GM18499 (cell line): ENCODE measurements around the gene HIRIP3.

ENCODE experiments used
- ATAC-seq: cut with Tn5 transposase; IDR thresholded peaks from one replicate; pipeline ENCODE4 v1.9.1; 2021; ENCODE audit warnings: moderate number of reproducible peaks; ENCODE audit not compliant: insufficient read depth, unreplicated experiment

HIRIP3 gene

DNA sequence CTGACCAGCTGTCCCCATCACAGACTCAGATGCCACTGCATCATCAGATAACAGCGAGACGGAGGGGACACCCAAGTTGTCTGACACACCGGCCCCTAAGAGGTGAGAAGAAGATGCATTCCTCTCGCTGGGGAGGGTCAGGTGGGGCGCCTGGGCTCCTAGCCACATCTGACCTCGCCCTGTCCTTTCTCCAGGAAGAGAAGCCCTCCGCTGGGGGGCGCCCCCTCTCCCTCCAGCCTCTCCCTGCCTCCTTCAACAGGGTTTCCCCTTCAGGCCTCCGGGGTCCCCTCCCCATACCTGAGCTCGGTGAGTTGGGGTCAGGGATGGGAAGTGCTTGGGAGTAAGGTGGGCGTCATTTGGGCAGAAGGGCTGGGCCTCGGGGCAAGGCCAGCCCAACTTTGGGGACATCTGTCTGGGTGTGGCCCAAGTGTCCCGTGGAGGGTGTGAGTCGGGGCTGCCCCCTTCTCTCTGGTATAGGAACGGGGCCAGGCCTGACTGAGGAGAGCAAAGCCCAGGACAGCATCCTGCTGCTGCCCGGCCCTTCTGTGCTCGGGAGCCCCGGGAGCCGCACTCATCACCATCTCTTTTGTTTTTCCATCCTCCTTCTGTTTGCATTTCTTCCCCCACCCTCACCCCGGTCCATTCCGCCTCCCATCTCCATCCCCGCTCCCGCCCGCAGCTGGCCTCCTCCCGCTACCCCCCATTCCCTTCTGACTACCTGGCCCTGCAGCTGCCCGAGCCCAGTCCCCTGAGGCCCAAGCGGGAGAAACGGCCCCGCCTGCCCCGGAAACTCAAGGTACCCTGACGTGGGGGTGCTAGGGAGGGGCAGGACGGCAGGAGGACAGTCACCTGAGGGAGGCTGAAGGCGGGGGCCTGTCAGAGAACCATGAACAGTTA lies 5.6 kb upstream of the HIRIP3 start:
- no peak for ATAC-seq

DNA sequence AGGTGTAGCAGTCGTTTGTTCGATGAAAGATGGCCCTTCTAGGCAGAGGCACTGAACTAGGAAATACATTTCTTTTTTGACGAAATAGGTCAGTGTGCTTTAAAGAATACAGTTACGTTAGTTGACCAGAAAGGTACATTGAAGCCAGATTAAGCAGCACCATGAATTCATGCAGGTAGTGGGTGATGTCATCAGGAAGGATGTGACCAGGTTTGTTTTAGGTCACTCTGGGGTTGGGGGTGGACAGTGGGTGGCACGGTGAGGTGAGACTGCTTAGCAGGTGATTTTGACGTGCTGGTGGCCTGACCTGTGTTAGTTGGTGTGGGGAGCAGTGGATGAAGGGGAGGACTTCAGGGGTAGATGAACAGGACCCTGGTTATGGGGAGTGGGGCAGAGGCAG lies 4.2 kb upstream of the HIRIP3 start:
- no peak for ATAC-seq

DNA sequence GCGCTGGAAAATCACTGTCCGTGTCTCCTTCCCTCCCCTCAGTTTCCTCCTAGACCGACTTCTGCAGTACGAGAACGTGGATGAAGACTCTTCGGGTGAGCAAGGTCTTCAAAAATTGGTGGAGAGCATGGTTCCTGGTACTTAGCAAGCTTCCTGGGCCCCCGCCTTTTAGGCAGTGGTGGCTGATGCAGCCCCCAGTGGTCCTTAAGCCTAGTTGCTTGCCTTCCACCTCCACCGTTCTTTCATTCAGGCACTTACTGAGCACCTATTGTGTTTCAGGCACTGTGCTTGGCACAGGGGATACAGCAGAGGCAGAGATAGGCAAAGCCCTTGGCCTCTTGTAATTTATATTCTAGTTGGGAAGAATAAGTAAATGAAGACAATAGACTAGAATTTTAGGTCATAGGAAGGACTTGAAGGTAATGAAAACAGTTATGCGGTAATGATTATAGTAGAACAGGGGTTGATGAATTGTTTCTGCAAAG lies 1.4 kb upstream of the HIRIP3 start:
- ATAC-seq = no peak

DNA sequence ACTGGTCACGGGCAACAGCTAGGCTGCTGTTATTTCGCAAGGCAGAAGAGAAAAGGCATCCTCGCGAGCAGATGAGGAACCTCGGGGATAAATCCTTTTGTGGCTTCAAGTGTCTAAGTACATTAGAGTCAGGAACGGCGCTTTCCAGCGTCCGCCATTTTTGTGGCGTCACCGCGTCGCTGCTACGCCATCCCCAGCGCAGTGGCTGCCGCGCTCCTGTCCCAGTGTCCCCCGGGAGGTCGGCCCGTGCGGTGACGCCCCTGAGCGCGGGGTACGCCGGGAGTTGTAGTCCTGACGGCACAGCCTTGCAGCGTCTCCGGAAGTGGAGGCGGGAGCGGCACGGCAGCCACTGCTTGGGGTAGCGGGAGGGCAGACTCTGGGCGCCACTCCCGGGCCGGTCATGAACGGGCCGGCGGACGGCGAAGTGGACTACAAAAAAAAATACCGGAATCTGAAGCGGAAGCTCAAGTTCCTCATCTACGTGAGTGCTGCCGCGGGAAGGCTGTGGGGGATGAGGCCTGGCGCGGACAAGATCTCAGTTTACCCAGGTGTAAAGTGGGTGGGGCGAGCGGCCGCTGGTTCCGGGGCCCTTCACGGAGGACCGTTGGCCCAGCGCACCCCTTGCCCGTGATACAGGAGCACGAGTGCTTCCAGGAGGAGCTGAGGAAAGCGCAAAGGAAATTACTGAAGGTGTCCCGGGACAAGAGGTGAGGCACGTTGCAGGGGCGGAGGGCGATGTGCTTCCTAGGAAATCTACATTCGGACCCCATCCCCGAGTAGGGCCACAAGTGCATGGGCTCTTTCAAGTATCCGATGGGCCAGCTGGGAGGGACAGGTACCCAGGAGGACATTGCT lies 721 bp upstream of the HIRIP3 start, which contains the start of gene INO80E:
Gene INO80E (plus strand): TSS at position 331 of the 855 bp plus-strand sequence. CDS start 70 bp downstream, at position 401.
- peak; percentile 61 for ATAC-seq

DNA sequence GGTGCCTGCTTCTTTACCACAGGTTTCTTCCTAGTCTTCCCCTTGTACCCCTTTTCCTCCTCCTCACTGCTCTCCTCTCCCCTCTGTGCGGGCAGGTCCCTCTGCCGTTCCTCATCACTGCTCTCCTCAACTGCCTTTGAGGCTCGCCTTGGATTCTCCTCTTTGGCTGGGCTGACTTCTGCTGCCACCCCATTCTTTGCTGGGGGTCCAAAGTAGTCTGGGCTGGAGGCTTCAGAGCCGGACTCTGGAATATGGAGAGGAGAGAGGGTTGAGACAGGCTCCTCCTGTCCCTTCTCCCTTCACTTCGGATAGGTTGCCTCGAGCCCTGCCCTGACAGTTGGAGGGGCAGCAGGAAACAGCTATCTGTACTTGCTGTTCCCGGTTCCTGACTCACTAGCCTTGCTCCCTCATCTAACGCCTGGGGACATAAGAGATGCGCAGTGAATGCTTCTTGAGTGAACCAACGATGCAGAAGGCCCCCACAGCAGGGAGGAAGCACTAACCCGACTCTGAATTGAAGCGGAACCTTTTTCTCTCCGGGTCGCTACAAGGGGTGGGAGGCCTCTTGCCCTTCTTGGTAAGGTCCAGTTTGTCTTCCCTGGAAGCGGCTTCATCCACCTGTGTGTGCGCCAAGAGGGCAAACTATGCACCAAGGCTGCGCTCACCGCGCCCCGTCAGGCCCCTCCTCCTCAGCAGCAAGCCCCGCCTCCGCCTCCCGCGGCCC lies 655 bp downstream of the HIRIP3 start:
- no peak for ATAC-seq

DNA sequence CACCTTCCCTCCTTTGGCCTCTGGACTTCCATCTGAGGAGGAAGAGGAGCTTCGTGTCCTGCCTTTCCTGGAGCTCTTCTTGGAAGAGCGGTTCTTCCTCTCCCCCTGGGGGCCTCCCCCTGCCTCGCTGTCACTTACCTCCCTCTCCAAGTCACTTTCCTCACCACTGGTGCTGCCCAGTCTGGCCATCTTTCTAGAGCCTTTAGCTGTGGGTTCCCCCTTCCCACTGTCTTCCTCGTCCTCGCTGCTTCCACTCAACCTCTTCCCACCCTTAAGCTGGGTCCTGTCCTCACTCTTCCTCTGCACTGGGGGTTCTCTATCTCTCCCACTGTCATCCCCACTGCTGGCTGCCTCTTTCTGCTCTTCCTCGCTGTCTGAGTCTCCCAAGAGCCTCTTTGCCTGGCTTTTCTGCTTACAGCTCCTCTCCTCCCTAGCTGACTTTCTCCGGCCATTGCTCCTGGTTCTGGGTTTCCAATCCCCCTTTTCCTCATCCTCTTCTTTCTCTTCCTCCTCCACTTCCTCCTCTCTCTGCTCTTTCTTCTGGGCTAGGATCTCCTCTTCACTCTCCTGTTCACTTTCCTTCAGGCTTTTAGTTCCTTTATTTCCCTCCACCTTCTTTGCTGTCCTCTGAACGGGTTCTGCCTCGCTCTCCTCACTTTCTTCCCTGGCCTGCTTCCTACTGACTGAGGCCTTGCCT lies 1.4 kb downstream of the HIRIP3 start:
- ATAC-seq = no peak

DNA sequence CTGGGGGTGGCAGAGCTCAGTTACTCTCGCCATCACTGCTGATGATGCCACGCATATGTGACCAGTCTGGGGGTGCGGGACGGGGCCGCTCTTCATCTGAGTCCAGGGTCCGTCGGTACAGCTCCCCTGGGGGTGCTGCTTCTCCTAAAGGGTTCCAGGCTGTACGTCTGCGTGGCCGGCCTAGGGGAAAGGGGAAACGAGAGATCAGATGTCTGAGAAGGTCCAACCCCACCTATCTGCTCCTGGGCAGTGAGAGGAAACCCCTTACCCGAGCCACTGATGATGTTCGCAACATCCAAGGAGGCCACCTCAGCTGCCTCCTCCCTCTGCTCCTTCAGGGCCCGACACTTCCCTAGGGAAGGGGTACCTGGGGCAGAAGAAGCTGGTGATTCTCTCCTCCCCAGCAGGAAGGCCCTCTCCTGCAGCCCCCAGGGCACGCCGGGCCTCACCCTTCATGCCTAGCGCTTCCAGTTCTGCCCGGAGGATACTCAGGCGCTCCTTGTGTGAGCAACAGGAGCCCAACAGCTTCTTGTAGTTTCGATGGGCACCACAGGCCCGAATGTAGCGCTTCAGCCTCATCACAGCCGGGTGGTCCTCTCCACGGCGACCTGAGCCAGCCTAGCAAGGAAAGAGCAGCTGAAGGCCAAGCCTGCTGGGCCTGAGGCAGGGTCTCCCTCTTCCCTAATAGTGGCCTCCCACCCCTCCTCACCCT lies 2.1 kb downstream of the HIRIP3 start:
- no peak for ATAC-seq

DNA sequence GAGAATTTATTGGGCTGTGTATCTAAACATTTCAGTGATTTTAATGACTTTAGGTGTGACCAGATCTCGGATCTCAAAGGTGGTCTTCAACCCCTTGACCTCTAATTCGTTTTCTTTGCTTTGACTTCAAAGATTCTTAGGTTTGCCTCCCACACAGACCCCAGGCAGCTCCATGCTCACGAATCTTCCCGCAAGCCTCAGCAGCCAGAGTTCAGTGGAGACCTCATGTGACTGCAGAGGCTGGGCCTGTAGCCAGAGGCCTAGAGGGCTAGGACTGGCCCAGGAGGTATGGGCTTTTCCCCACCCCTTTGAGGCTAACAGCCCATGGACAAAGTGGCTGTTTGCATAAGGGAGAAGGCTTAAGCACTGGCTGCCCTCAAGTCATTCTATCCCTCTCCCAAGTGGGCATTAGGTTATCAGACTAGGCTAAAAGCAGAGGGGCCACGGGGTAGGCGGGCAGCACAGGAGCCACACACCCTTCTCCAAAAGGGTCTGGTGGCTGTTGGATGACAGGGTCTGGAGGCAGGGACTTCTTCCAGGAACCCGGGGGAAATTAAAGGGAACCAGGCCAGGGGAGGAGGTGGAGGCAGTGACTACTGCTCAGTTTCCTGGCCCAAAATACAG lies 3.0 kb downstream of the HIRIP3 start:
- no peak for ATAC-seq

DNA sequence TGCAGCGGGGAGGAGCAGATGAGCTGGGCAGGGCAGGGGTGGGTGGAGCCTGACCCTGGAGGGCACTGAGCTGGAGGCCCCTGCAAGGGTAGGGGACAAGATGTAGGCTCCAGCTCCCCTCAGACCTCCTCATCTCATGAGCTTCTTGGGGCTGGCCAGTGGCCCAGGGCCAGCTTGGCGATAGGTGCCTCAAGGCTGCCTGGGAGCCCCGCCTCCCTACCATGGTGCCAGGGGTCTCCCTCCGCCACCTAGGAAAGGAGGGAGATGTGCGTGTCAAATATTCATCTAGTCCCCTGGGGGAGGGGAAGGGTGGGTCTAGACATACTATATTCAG lies 3.9 kb downstream of the HIRIP3 start:
- no peak for ATAC-seq

DNA sequence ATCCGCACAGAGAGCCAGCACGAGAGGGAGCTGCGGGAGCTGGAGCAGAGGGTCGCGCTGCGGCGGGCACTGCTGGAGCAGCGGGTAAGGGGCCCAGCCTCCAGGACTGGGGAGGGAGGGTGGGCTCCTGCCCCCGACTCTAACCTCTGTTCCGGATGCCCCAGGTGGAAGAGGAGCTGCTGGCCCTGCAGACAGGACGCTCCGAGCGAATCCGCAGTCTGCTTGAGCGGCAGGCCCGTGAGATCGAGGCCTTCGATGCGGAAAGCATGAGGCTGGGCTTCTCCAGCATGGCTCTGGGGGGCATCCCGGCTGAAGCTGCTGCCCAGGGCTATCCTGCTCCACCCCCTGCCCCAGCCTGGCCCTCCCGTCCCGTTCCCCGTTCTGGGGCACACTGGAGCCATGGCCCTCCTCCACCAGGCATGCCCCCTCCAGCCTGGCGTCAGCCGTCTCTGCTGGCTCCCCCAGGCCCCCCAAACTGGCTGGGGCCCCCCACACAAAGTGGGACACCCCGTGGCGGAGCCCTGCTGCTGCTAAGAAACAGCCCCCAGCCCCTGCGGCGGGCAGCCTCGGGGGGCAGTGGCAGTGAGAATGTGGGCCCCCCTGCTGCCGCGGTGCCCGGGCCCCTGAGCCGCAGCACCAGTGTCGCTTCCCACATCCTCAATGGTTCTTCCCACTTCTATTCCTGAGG lies 4.4 kb downstream of the HIRIP3 start:
- no peak for ATAC-seq

DNA sequence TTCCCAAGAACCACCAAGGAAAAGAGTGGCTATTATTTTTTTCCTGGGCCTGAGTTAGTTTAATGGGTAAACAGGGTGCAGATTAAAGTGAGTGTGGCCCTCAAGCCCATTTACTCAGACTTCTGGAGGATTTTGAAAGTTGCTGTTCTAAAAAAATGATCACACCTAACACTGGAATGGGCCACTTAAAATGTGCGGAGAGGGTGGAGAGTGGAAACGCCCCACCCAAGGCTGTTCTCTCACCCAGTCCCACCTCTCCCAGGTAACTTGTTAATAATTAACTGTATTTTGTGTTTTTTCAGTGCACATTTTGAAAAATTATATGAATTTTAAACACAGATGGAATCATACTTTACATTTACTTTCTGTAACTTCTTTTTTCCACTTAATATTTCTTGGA lies 5.4 kb downstream of the HIRIP3 start:
- no peak for ATAC-seq

DNA sequence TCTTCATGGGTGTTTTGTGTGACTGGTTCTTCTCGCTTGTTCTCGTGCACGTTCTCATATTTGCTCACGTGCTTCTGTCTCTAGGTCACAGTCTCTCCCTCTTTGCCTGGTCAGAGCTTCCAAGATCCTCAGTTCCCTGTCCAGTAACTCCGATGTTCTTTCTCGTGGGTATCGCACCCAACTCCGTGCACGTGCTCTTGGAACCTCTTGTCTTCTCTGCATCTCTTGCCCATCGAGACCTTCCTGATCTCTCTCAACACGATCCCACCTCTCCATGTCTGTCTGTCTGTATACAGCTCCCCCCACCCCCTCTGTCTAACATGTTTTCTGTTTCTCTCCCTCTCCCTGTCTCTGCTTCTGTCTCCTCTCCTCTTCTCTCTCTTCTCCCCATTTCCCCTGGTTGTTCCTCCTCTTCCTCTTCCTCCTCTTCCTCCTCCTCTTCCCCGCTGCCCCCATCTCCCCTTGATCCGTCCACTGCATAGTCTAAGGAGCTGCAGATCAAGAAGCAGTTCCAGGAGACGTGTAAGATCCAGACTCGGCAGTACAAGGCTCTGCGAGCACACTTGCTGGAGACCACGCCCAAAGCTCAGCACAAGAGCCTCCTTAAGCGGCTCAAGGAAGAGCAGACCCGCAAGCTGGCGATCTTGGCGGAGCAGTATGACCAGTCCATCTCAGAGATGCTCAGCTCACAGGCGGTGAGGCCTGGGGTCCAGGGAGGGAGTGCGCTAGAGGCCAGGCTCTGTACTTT lies 6.1 kb downstream of the HIRIP3 start:
- ATAC-seq = no peak

DNA sequence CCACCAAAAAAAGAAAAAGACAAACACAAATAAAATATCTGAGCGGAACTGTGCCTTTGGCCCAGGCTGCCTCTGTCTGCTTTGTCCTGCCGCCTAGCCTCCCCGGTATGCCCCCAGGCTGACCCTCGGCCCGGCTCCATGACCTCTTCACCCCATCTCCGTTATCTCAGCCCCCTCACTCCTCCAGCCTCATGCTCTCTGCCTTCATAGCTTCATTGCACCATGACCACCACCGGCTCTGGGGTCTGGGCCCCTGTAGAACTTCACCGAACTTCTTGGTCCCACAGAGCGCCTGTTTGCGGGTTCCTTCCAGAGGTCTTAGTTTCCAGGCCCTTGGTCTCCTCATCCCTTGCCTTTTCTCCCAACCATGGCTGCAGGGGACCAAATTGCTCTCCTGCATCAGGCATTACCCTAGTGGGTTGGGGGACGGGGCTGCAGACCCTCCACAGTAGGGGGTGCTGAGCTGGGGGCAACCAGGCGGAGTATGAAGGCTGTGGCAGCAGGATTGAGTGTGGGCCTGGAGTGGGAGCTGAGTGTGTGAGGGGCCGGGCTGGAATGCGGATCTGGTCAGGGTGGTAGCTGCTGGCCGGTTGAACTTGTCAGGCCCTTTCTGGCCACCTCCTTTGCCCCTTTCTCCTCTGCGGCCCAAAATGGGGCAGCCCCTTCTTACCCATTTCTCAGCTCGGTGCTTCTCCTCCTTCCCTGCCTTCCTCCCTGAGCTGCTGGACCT lies 6.9 kb downstream of the HIRIP3 start:
- ATAC-seq = no peak

DNA sequence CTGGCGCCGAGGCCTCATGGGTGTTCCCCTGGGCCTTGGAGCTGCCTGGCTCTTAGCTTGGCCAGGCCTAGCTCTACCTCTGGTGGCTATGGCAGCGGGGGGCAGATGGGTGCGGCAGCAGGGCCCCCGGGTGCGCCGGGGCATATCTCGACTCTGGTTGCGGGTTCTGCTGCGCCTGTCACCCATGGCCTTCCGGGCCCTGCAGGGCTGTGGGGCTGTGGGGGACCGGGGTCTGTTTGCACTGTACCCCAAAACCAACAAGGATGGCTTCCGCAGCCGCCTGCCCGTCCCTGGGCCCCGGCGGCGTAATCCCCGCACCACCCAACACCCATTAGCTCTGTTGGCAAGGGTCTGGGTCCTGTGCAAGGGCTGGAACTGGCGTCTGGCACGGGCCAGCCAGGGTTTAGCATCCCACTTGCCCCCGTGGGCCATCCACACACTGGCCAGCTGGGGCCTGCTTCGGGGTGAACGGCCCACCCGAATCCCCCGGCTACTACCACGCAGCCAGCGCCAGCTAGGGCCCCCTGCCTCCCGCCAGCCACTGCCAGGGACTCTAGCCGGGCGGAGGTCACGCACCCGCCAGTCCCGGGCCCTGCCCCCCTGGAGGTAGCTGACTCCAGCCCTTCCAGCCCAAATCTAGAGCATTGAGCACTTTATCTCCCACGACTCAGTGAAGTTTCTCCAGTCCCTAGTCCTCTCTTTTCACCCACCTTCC lies 7.9 kb downstream of the HIRIP3 start:
- no peak for ATAC-seq

DNA sequence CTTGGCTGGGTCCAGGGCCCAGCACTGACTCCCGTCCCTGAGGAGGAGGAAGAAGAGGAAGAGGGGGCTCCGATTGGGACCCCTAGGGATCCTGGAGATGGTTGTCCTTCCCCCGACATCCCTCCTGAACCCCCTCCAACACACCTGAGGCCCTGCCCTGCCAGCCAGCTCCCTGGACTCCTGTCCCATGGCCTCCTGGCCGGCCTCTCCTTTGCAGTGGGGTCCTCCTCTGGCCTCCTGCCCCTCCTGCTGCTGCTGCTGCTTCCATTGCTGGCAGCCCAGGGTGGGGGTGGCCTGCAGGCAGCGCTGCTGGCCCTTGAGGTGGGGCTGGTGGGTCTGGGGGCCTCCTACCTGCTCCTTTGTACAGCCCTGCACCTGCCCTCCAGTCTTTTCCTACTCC lies 8.5 kb downstream of the HIRIP3 start:
- ATAC-seq = no peak

DNA sequence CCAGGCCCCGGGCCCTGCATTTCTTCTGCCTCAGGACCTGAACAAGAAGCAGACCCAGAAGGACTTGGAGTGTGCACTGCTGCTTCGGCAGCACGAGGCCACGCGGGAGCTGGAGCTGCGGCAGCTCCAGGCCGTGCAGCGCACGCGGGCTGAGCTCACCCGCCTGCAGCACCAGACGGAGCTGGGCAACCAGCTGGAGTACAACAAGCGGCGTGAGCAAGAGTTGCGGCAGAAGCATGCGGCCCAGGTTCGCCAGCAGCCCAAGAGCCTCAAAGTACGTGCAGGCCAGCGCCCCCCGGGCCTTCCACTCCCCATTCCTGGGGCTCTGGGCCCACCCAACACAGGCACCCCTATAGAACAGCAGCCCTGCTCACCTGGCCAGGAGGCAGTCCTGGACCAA lies 9.2 kb downstream of the HIRIP3 start:
- no peak for ATAC-seq
